Measurements from ENCODE around the gene AGMO. TPM values are rescaled to one million over a fixed set of nuclear protein-coding genes. Genes with fewer than 3 reads are reported as not detected.
"Not testable (repeated sequence)": the region's sequence is repeated elsewhere in the genome, so short reads cannot be mapped to it uniquely, and the experiment has no call there.

Gene AGMO
- total RNA-seq, 1 donor from 2014 or later = 0.35 TPM

DNA sequence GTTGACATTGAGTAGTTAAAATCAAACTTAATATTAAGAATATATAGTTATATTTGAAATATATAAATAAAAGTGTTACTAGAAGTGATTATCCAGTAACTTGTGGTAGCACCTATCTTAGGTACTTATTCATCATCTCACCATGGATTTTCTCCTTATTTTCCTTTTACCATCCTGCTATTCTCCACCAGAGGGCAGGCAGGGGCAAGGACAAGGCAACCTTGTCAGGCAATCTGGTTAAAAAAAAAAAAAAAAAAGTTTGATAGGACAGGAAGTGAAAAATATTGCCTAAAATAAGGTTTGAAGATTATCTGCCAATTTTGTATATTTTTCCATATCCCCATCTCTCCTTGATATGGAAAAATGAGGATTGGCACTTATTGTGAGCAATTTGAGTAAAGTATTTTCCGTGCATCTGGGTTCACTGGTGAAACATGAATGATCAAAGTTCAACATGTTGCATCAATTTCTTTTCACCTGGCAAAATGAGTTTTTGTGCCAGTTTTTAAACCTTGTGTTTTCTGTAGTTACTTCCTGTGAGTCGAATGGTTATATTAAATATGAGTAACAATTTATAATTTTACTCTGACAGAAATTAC lies 256.7 kb downstream of the AGMO start:
- DNase-seq = peak; percentile 43
- ATAC-seq (ENCODE audit: poor library complexity) = peak; percentile 51
- intact Hi-C loops (cut with DNase I) = no loop called here

DNA sequence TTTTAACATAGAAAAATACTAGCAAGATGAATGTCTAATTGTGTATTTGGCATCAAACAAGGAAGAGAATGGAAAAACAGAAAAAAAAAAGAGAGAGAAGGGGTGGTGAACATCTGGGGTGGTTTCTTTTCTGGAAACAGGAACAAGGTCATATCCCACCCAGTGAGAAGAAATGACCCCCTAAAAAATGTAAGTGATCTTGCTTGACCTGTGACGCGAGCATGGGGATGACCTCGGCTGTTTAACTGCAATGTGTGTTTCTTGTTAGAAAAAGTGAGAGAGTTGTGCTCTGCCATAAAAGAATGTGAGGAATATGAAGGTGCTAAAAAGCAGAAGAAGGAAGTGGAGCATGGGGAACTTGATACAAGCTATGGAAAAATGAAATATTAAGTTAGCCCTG lies 258.5 kb downstream of the AGMO start:
- intact Hi-C loops (cut with DNase I) = no loop called here
- no peak for ATAC-seq (ENCODE audit: poor library complexity)
- no peak for DNase-seq

DNA sequence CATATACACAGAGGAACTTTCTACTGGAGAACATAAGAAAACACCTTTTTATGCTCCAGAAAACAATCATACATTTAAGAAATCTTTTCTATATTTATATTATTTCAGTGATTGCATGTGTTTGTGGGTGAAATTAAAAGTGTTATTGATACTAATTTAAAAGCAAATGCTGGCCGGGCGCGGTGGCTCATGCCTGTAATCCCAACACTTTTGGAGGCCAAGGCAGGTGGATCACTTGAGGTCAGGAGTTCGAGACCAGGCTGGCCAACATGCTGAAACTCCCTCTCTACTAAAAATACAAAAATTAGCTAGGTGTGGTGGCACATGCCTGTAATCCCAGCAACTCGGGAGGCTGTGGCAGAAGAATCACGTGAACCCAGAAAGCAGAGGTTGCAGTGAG lies 260.8 kb downstream of the AGMO start:
- ATAC-seq (ENCODE audit: poor library complexity); intact Hi-C loops (cut with DNase I): not testable (repeated sequence)
- peak; percentile 30 for DNase-seq

DNA sequence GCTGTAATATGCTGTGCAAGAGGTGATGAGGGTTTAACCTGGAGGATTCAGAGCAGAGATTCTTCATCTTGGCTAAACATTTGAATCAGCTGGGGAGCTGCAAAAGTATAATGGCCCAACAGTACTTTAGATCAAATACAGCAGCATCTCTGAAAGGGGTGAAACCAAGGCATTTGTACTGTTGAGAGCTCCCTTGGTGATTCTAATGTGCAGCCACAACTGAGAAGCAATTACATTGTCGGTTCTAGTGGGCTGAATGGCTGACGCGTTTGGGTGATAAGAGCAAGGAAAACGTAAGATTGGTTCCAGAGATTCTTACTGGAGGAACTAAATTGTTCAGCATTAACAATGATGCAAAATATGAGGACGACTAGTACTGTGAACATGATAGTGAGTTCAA lies 269.7 kb downstream of the AGMO start:
- ATAC-seq (ENCODE audit: poor library complexity) (no peak), DNase-seq (no peak)
- intact Hi-C loops (cut with DNase I) = no loop called here

DNA sequence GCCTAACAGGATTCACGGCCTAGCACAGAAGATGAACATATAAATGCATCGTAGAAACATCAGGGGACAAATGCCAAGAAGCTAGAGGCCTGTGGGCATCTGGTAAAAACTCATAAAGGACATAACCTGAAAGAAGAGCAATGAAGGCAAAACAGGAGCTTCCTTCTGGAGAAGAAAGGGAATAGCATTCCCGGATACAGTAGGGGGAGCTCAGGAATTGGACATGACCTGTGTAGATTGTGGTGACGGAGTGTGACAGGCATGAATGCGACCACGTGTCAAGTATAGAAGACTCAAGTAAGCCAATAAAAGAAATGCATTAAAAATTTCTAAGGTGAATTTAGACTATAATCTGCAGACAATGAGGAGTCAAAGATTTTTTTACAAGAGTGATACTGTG lies 270.1 kb downstream of the AGMO start:
- intact Hi-C loops (cut with DNase I) = no loop called here

DNA sequence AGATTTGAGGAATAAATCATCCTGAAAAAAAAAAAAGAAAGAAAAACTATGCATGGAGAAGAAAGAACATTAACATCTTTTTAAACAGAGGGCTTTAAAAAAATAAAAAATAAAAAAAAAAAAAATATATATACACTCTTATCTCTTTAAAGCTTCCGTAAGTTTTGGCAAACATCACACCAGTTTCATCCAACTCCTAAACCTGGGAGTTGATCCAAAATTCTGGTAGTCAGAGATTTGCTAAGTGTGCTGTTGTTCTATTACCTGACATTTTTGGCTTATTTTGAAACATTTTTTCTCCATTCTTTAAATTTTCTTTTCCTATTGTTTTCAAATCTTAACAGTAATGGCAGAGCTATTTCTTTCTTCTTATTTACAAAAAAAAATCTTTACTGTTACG lies 273.1 kb downstream of the AGMO start:
- ATAC-seq (ENCODE audit: poor library complexity) = no peak
- no peak for DNase-seq
- intact Hi-C loops (cut with DNase I) = no loop called here

More for the DNA sequence above, 270.1 kb downstream of the AGMO start:
- no peak for DNase-seq
- no peak for ATAC-seq (ENCODE audit: poor library complexity)

DNA sequence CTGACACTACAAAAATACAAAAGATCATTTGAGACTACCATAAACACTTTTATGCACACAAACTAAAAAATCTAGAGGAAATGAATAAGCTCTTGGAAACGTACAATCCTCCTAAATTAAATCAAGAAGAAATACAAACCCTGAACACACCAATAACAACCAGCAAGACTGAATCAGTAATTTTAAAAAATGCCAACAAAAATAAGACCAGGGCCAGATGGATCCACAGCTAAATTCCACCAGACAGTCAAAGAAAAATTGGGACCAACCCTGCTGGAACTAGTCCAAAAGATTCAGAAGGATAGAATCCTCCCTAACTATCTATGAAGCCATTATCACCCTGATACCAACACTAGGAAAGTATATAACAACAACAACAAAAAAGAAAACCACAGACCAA lies 277.4 kb downstream of the AGMO start:
- DNase-seq = no peak
- ATAC-seq (ENCODE audit: poor library complexity) = no peak
- intact Hi-C loops (cut with DNase I) = no loop called here

DNA sequence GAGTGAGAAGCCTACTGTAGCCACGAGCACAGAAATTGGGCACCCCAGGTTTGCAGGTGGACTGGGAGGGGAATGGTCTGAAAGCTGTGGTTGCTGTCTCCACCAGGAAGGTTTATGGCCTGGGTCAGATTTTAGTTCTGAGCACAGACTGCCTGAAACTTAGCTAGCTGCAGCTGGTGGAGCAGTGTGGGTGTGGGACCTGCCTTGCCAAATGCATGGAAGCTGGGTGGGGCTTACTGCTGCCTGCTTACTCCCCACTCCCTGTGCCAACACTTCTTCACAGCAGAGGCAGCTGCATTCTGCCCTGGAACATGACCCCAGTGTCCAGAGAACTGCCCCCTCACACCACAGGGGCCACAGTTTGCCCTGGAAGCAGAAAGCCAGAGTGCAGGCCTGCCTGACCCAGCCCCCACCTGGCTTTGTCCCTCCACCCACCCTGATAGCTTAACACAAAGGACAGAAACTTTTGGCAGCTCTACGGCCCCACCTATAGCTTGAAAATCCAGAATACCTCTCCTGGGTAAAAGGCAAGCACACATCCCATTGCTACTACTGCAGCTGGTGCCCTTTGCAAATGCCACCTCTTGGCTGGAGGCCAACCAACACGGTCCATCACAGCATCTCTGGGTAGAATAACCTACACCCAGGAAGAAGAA lies 281.6 kb downstream of the AGMO start:
- ATAC-seq (ENCODE audit: poor library complexity) = no peak
- intact Hi-C loops (cut with DNase I) = no loop called here
- DNase-seq = peak; percentile 35

DNA sequence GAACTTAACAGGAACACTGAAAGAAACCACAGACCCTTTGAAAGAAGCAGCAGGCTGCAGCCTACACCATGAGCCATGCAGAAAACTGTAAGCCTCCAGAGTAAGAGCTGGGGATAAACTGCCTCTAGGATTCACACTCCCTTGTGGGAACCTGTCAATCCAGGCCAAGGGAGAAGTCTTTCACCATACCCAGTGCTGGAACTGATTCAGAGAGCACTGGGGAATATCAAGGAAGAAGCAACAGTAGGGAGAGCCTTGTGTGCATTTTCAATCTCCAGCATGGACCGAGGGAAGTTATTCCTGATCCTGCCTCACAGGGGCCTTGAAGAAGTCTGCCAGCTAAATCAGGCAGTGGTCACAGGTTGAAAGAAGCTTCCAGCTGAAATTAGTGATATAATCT lies 282.2 kb downstream of the AGMO start:
- ATAC-seq (ENCODE audit: poor library complexity) (no peak), DNase-seq (no peak)
- intact Hi-C loops (cut with DNase I) = no loop called here

DNA sequence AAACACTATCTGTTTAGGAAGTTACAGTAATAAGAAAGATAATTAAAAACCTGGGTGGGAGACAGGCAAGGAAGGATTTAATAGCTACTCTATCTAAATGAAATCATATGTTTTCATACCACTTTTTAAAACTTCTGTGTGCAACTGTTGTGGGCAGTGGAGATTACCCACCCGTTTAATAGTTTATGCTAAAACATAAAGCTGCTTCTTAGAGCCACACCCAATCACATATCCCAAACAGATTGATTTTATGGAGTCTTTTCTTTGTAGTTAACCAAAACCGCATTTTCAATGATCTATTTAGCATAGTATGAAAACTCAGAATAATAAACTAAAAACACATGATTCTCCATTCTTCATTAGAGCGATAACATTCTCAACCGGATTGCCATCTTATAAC lies 304.1 kb downstream of the AGMO start:
- DNase-seq = no peak
- no peak for ATAC-seq (ENCODE audit: poor library complexity)
- intact Hi-C loops (cut with DNase I) = no loop called here

DNA sequence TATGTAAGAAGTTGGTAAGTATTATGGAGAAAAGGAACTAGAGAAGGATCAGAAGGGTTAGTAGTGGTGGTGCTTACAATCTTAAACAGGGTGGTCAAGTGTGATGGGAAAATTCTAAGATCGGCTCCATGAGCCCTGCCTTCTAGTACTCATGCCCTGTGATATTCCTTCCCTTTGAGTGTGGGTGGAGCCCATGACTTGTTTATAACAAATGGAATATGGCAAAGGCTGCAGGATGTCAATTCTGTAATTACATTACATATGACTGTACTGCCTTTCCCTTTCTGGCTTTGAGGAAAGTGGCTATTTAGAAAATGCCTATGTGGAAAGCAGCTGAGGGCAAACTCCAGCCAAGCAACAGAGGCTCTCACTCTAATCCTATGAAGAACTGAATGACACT lies 309.6 kb downstream of the AGMO start:
- intact Hi-C loops (cut with DNase I) = no loop called here
- DNase-seq = no peak
- ATAC-seq (ENCODE audit: poor library complexity) = no peak

DNA sequence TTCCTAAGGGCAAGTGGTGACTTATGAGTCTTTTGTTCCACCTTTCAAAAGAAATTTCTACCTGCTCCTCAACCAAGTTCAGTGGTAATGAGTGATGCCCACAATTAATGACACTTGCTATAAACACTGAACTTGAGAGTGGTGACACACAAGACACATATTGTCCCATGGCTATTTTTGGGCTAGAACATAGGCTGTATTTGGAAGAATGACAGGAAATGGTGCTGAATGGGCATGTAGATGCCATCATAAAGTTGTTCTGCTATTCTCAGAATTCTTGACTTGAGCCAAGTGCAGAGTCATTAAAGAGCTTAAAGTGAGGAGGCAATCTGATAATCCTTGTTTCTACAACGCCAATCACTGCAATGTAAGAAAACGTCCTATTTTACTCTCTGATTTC lies 313.3 kb downstream of the AGMO start:
- ATAC-seq (ENCODE audit: poor library complexity) = no peak
- intact Hi-C loops (cut with DNase I) = no loop called here
- DNase-seq = no peak

DNA sequence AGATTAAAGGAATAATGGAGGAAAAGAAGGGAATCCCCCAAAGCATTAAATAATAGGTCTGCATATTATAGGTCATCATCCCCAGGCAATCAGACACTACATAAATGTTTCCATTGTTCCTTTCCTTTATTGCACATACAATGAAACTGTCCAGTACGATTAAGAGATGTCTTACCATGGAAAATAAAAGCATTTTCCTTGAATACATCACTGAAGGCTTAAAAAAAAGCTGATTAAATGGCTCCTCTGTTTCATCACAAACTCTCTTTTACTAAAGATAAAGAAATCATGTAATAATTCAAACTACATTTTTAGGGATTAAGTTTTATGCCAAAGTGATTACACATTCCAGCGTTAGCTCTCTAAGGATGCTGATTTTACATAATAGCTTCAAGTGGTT lies 316.0 kb downstream of the AGMO start:
- DNase-seq (no peak), ATAC-seq (ENCODE audit: poor library complexity) (no peak)
- intact Hi-C loops (cut with DNase I) = no loop called here

DNA sequence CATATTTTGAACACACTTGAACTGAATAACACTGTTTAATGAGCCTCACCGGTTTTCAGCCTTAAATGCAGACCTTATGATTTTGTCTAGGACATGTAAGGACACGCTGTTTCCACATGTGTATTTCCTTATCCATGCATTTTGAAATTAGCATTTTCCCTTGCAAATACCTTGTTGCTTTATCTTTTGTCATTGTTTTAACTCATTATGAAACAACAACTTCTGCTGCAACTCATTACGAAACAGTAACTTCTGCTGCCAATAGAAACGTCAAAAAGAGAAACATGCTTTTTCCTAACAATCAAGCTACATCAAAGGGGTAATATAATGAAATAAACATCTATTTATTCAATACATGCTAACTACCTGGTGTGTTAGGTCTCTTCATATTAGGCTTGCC lies 322.0 kb downstream of the AGMO start:
- DNase-seq = no peak
- intact Hi-C loops (cut with DNase I) = no loop called here

DNA sequence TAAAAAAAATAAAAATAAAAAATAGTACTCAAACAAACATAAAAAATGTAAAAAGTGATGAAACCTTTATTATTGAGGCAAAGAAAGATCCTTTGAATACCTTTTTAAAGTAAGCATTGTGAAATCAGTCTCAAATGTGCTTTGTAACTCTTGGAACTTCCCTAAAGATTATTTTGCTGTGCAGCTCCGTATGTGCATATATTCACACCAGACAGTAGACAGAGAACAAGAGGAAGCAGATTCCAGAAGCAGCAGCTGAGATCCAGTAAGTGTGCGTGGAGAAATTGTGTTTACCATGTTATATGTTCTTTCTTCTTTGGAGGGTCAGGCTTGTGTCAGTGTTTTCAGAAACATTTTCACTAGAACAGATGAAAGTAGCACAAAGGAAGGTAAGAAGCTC lies 324.9 kb downstream of the AGMO start:
- no peak for DNase-seq
- intact Hi-C loops (cut with DNase I) = no loop called here
- ATAC-seq (ENCODE audit: poor library complexity) = no peak

More for the DNA sequence above, 322.0 kb downstream of the AGMO start:
- no peak for ATAC-seq (ENCODE audit: poor library complexity)

DNA sequence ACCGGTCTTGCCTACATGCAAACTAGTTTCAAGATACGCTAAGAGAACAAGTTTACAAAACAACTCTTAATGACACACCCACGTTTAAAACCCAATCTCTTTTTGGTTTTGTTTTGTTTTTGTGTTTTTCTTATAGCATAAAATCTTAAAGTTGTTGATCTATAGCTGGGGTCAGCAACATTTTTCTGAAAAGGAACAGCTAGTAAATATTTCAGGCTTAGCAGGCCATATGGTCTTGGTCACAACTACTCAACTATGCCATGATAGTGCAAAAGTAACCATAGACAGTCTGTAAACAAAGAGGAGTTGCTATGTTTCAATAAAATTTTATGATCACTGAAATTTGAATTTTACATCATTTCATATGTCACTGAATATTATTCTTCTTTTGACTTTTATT lies 327.4 kb downstream of the AGMO start:
- no peak for DNase-seq
- no peak for ATAC-seq (ENCODE audit: poor library complexity)
- intact Hi-C loops (cut with DNase I) = no loop called here

DNA sequence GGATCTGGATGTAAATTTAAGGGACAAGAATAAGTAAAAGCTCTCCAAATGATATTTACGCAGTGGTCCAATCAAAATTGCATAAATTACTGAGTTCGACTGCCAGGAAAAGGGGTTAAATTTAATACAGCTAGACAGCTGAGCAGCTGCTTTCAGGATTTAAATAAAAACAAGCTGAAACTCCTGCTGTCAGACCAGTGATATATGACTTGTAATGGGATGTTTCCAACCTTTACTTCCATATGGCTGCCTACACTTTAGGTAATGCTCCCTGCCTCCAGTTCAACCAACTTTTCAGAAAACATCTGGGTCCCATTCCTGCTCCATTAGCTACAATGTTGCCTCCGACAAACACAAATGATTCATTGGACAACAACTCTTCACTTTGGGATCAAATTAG lies 333.0 kb downstream of the AGMO start:
- intact Hi-C loops (cut with DNase I) = no loop called here
- no peak for DNase-seq
- ATAC-seq (ENCODE audit: poor library complexity) = no peak

DNA sequence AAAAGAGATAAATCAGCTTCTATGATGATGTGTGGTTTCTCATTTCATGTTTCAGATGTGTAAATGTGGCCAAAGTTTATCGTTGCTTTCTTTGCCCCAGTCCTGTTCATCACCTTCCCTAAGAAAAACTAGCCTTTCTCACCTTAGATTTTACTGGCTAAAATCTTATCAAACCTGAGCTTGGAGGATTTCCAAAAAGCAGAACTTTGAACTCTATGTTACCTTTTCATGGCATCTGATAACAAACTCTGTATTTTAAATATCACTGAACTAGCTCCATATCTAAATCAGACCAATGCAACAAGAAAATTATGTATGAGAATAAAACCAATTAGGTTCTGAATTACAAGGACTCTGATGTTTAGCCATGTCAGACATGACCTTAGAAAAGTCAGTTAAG lies 335.8 kb downstream of the AGMO start:
- ATAC-seq (ENCODE audit: poor library complexity) = no peak
- no peak for DNase-seq
- intact Hi-C loops (cut with DNase I) = no loop called here

DNA sequence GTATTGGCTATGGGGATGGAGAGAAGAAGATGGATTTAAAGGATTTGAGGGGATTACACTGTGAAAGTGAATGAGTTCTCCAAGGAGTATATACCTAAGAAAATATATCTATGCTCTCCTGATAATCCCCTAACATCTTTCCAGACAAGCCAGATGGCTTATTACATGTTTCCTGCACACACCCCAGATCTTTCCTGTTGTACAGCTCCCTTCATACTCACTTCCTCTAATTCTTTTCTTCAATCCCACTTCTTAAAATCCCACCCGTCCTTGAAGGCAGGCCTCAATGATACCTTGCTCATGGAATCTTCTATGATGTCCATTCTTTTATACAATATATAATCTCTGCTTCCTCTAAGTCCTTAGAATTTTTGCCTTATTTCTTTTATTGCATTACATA lies 342.1 kb downstream of the AGMO start:
- intact Hi-C loops (cut with DNase I) = no loop called here
- DNase-seq (no peak), ATAC-seq (ENCODE audit: poor library complexity) (no peak)

DNA sequence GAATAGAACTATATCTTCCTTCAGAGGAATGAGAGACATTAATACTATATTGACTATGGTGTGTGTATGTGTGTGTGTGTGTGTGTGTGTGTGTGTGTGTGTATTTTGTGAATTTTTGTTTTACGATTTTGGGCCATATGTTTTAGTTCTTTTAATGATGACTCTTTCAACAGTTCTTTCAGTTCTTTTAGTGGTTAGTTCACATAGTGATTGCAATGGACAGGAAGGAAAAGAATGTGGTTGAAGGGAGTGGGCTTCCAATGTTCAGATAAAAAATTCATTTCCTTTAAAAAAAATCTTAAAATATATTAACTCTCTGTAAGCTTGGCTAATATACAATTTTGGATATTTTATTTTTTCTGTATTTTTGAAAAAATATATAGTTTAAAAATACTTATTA lies 343.6 kb downstream of the AGMO start:
- DNase-seq (no peak), ATAC-seq (ENCODE audit: poor library complexity) (no peak)
- intact Hi-C loops (cut with DNase I) = no loop called here

DNA sequence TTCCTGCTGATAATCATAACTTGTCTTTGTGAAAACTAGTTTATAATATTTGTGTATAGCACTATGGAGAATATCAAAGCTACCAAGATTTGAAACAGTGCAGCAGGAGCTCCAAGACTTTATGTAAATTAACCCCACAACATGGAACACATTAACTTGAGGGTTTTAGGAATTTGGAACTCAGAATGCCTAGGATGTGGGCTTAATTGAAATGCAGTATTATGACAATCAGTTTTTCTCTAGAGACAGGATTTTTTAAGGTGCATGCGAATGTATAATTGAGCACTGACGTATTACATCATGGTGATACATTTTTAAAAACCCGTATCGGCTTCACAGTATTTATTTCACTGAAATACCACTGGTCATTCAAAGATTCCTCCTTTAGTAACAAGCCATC lies 346.2 kb downstream of the AGMO start:
- no peak for DNase-seq
- no peak for ATAC-seq (ENCODE audit: poor library complexity)
- intact Hi-C loops (cut with DNase I) = no loop called here
